HCT116 (cell line): ENCODE data around the gene NCKAP5.

Source experiments
- CTCF ChIP-seq, 3 experiments: fragments of 200-600 bp in 1 of 3; sonication (generic) in 1 of 3; IDR thresholded peaks in 2 of 3; conservative IDR thresholded peaks in 1 of 3; 2 replicates each; pipeline ENCODE4 v1.5.1; 2012 to 2017; ENCODE audit warnings: low read depth in 2 of 3, low read length in 2 of 3, antibody characterized with exemption in 1 of 3, borderline replicate concordance in 1 of 3, control low read depth in 1 of 3, mild to moderate bottlenecking in 1 of 3, mixed read lengths in 1 of 3, mixed run types in 1 of 3, moderate library complexity in 1 of 3; ENCODE audit not compliant: insufficient read depth in 1 of 3
- EGR1 ChIP-seq: IDR thresholded peaks from 2 replicates; pipeline ENCODE4 v1.6.1; 2012; ENCODE audit warnings: low read depth
- POLR2A ChIP-seq: IDR thresholded peaks from 2 replicates; pipeline ENCODE4 v1.7.0; 2011; ENCODE audit warnings: borderline replicate concordance; ENCODE audit not compliant: insufficient read depth, insufficient read length; ENCODE audit errors: extremely low read depth
- POLR2AphosphoS5 ChIP-seq: IDR thresholded peaks from 2 replicates; pipeline ENCODE4 v1.6.1; 2011; ENCODE audit warnings: mild to moderate bottlenecking, low read depth, low read length, moderate library complexity
- YY1 ChIP-seq: IDR thresholded peaks from 2 replicates; pipeline ENCODE4 v1.6.1; 2011; ENCODE audit warnings: low read length, low read depth, moderate library complexity, mild to moderate bottlenecking; ENCODE audit not compliant: insufficient replicate concordance; ENCODE audit errors: extremely low read depth
- ZFX ChIP-seq: fragments of 450-650 bp; IDR thresholded peaks from 2 replicates; pipeline ENCODE4 v1.6.1; 2017

DNA sequence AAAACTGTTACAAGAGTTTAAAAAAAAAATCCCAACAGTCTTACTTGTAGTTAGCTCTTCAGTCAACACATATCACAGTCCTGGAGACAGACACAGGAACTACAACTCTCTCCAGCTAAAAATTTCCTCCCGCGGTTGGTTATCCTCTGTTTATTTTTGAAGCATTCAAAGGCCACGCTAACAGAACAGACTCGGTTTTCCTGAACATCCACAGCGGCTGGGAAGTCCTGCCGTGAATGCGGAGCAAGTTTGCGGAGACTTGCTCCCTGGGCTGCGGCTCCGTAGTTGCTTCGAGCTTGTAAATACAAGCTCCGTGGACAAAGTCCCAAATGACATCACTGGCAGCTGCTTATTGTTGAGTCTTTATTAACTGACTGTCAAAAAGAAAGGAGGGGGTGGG lies at the start of gene NCKAP5:
- no peak for TF ChIP-seq POLR2A
- no peak for TF ChIP-seq EGR1
- no peak for TF ChIP-seq CTCF (IDR thresholded peaks at IDR 0.05 in 2 of 3, conservative IDR thresholded peaks at IDR 0.05 in 1 of 3; ENCODE audit: borderline replicate concordance in 1 of 3, insufficient read depth in 1 of 3, low read depth in 2 of 3, low read length in 2 of 3)
- TF ChIP-seq ZFX = no peak
- TF ChIP-seq POLR2AphosphoS5 = no peak
- TF ChIP-seq YY1 = no peak
